SK-N-SH treated with all-trans-retinoic acid at 6 μM for 48 hours (cell line): ENCODE results near the gene CLN6.
A peak's percentile ranks its signal among the peaks of the same experiment; 100 is the strongest.

Experiments
- ATAC-seq: fragments of 200-7000 bp; cut with Tn5 transposase; 3 replicates; pipeline ENCODE4 v1.9.1; 2020; ENCODE audit warnings: mild to moderate bottlenecking, moderate library complexity
- ARNTL ChIP-seq: fragments of 450-650 bp; formaldehyde crosslinking; IDR thresholded peaks from 2 replicates; pipeline ENCODE4 v1.5.0; 2020; ENCODE audit warnings: low read depth, mild to moderate bottlenecking, moderate library complexity, borderline replicate concordance
- BACH2 ChIP-seq: fragments of 250-450 bp; sonication (Bioruptor Pico); IDR thresholded peaks from 2 replicates; pipeline ENCODE4 v1.9.0; 2021; ENCODE audit warnings: mild to moderate bottlenecking, borderline replicate concordance
- CSDC2 ChIP-seq: fragments of 250-450 bp; sonication (Bioruptor Pico); IDR thresholded peaks from 2 replicates; pipeline ENCODE4 v1.5.0; 2020; ENCODE audit warnings: mild to moderate bottlenecking, moderate library complexity
- ESRRG ChIP-seq: fragments of 250-450 bp; sonication (Bioruptor Pico); IDR thresholded peaks from 2 replicates; pipeline ENCODE4 v1.6.1; 2021; ENCODE audit warnings: mild to moderate bottlenecking
- GLIS3 ChIP-seq: fragments of 250-450 bp; sonication (Bioruptor Pico); IDR thresholded peaks from 2 replicates; pipeline ENCODE4 v1.5.0; 2020; ENCODE audit warnings: mild to moderate bottlenecking, moderate library complexity
- ISL1 ChIP-seq: fragments of 250-450 bp; sonication (Bioruptor Pico); IDR thresholded peaks from 2 replicates; pipeline ENCODE4 v2.1.2; 2022; ENCODE audit warnings: mild to moderate bottlenecking, moderate library complexity
- OSR1 ChIP-seq: fragments of 250-450 bp; sonication (Bioruptor Pico); IDR thresholded peaks from 2 replicates; pipeline ENCODE4 v1.8.0; 2022; ENCODE audit warnings: moderate library complexity, mild to moderate bottlenecking, inconsistent platforms
- PATZ1 ChIP-seq: fragments of 250-450 bp; sonication (Bioruptor Pico); IDR thresholded peaks from 2 replicates; pipeline ENCODE4 v1.8.0; 2020; ENCODE audit warnings: mild to moderate bottlenecking, moderate library complexity, borderline replicate concordance
- POU6F1 ChIP-seq: fragments of 250-450 bp; sonication (Bioruptor Pico); IDR thresholded peaks from 2 replicates; pipeline ENCODE4 v1.8.0; 2021; ENCODE audit warnings: low read depth, mild to moderate bottlenecking, moderate library complexity, borderline replicate concordance
- PPARA ChIP-seq: fragments of 250-450 bp; sonication (Bioruptor Pico); IDR thresholded peaks from 2 replicates; pipeline ENCODE4 v1.5.0; 2020; ENCODE audit warnings: mild to moderate bottlenecking, borderline replicate concordance
- RARB ChIP-seq: fragments of 250-450 bp; sonication (Bioruptor Pico); IDR thresholded peaks from 2 replicates; pipeline ENCODE4 v1.8.0; 2021; ENCODE audit warnings: mild to moderate bottlenecking, moderate library complexity
- TCF4 ChIP-seq: fragments of 250-450 bp; sonication (Bioruptor Pico); IDR thresholded peaks from 2 replicates; pipeline ENCODE4 v1.8.0; 2021; ENCODE audit warnings: mild to moderate bottlenecking, moderate library complexity, borderline replicate concordance
- TOX ChIP-seq: fragments of 250-450 bp; sonication (Bioruptor Pico); IDR thresholded peaks from 2 replicates; pipeline ENCODE4 v1.8.0; 2021; ENCODE audit warnings: mild to moderate bottlenecking, moderate library complexity, borderline replicate concordance
- TSHZ2 ChIP-seq: fragments of 250-450 bp; sonication (Bioruptor Pico); IDR thresholded peaks from 2 replicates; pipeline ENCODE4 v1.5.0; 2020; ENCODE audit warnings: mild to moderate bottlenecking, moderate library complexity
- ZFP3 ChIP-seq: fragments of 250-450 bp; sonication (Bioruptor Pico); IDR thresholded peaks from 2 replicates; pipeline ENCODE4 v1.5.0; 2020; ENCODE audit warnings: mild to moderate bottlenecking, moderate library complexity
- ZFP30 ChIP-seq: fragments of 450-650 bp; formaldehyde crosslinking; IDR thresholded peaks from 2 replicates; pipeline ENCODE4 v1.5.0; 2022; ENCODE audit warnings: mild to moderate bottlenecking, moderate library complexity
- ZNF565 ChIP-seq: fragments of 450-650 bp; formaldehyde crosslinking; conservative IDR thresholded peaks from 2 replicates; pipeline ENCODE4 v1.5.0; 2020; ENCODE audit warnings: low read depth, mild to moderate bottlenecking, moderate library complexity
- ZNF70 ChIP-seq: fragments of 450-650 bp; formaldehyde crosslinking; IDR thresholded peaks from 2 replicates; pipeline ENCODE4 v1.5.0; 2020; ENCODE audit warnings: mild to moderate bottlenecking, moderate library complexity
- ZNF8 ChIP-seq: fragments of 450-650 bp; formaldehyde crosslinking; IDR thresholded peaks from 2 replicates; pipeline ENCODE4 v1.5.0; 2020; ENCODE audit warnings: mild to moderate bottlenecking, moderate library complexity
- TF ChIP-seq, protein P1 (sequence below): fragments of 250-450 bp; sonication (Bioruptor Pico); IDR thresholded peaks from 2 replicates; pipeline ENCODE4 v1.5.1; 2020; ENCODE audit warnings: low read depth, mild to moderate bottlenecking, moderate library complexity
- TF ChIP-seq, protein P2 (sequence below): fragments of 250-450 bp; sonication (Bioruptor Pico); IDR thresholded peaks from 2 replicates; pipeline ENCODE4 v1.5.1; 2021; ENCODE audit warnings: mild to moderate bottlenecking, moderate library complexity

Gene CLN6

GRCh38 chr15:68158046-68158628 lies 71.4 kb downstream of the CLN6 start:
- ATAC-seq = peak; percentile 45; the same call in 1 of the 3 replicates
- TF ChIP-seq ESRRG (no peak), POU6F1 (CRISPR knock-in tag) (no peak), PPARA (CRISPR knock-in tag) (no peak), ISL1 (CRISPR knock-in tag) (peak; percentile 93), ZNF70 (CRISPR knock-in tag) (no peak), ARNTL (CRISPR knock-in tag) (no peak), ZFP30 (CRISPR knock-in tag) (no peak)
- TF ChIP-seq, protein P1, sequence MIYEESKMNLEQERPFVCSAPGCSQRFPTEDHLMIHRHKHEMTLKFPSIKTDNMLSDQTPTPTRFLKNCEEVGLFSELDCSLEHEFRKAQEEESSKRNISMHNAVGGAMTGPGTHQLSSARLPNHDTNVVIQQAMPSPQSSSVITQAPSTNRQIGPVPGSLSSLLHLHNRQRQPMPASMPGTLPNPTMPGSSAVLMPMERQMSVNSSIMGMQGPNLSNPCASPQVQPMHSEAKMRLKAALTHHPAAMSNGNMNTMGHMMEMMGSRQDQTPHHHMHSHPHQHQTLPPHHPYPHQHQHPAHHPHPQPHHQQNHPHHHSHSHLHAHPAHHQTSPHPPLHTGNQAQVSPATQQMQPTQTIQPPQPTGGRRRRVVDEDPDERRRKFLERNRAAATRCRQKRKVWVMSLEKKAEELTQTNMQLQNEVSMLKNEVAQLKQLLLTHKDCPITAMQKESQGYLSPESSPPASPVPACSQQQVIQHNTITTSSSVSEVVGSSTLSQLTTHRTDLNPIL (CRISPR knock-in tag) = peak; percentile 51; the same call in 1 of the 2 replicates
- TF ChIP-seq, protein P2, sequence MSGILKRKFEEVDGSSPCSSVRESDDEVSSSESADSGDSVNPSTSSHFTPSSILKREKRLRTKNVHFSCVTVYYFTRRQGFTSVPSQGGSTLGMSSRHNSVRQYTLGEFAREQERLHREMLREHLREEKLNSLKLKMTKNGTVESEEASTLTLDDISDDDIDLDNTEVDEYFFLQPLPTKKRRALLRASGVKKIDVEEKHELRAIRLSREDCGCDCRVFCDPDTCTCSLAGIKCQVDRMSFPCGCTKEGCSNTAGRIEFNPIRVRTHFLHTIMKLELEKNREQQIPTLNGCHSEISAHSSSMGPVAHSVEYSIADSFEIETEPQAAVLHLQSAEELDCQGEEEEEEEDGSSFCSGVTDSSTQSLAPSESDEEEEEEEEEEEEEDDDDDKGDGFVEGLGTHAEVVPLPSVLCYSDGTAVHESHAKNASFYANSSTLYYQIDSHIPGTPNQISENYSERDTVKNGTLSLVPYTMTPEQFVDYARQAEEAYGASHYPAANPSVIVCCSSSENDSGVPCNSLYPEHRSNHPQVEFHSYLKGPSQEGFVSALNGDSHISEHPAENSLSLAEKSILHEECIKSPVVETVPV (CRISPR knock-in tag) = no peak

DNA sequence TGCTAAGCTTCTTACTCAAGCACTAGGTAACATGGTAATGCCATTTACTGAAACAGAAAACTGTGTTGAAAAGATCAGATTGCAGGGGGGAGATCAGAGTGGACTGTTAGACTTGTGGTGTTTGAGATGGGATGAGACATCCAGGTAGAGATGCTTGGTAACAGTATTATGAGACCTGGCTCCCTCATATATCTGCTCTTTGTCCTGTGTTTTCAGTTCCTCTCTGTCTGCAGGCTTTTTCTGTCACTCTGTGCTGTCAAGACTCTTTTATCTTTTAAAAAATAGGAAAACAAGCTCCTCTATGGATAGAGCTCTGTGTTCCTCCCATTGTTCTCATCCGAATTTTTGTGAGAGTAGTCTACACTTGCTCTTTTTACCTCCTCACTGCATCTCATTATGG lies 72.5 kb downstream of the CLN6 start:
- no peak for TF ChIP-seq ZNF565
- no peak for TF ChIP-seq ARNTL (CRISPR knock-in tag)
- TF ChIP-seq, protein P2 (CRISPR knock-in tag) = no peak
- TF ChIP-seq CSDC2 (CRISPR knock-in tag) = no peak
- no peak for TF ChIP-seq POU6F1 (CRISPR knock-in tag)
- no peak for TF ChIP-seq ZFP30 (CRISPR knock-in tag)
- TF ChIP-seq PATZ1 (CRISPR knock-in tag) = no peak
- TF ChIP-seq ISL1 (CRISPR knock-in tag) = no peak
- no peak for TF ChIP-seq RARB (CRISPR knock-in tag)
- no peak for TF ChIP-seq ZFP3 (CRISPR knock-in tag)
- no peak for TF ChIP-seq ESRRG
- no peak for TF ChIP-seq TSHZ2 (CRISPR knock-in tag)
- no peak for TF ChIP-seq OSR1
- TF ChIP-seq TCF4 = no peak
- TF ChIP-seq BACH2 (CRISPR knock-in tag) = no peak
- TF ChIP-seq GLIS3 (CRISPR knock-in tag) = no peak
- TF ChIP-seq TOX (CRISPR knock-in tag) = no peak
- no peak for TF ChIP-seq ZNF8 (CRISPR knock-in tag)
- TF ChIP-seq ZNF70 (CRISPR knock-in tag) = no peak
- no peak for ATAC-seq
